ENCODE measurements around the gene PRPF8.
"Not testable (repeated sequence)": the region's sequence is repeated elsewhere in the genome, so short reads cannot be mapped to it uniquely, and the experiment has no call there.

The PRPF8 gene

DNA sequence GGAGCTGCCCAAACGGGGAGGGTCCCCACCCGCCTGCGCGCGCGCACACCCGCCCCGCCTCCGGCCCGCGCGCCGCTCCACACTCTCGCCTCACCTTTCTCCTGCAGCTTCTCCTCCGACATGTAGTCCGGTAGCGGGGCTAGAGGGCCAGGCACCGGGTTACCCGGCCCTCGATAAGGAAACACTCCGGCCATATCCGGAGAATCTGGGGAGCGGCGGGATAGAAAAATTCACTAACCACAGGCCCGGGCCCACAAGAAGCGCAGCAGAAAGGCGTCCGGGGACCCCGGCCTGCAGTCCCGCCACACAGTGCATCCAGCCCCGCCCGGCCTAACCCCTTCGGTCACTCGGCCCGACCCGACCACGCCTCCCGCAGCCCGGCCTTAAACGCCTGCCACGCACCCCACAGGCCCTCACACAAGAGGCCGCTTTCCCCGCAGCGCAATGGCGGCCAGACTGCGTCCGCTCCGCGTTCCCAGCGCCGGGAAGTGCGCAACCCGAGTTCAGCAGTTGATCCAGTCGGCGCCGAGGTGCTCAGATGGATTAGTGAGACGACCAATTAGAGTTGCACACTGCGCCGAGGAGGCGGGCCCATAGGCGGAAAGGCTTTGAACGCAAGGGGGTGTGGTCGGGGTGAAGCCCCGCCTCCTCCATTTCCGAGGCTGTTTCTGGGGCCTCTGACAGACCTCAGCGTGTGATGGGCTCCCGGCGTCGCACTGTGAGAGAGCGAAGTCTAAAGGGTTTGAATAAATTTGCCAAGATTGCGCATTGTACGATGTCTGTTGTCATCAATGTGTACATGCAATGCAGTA, at the start of gene PRPF8:
Gene PRPF8, minus strand, starts transcription at position 490 of the 812 bp plus-strand sequence. Its CDS starts 296 bp downstream, at position 194.
- DNase-seq = peak; percentile 100

DNA sequence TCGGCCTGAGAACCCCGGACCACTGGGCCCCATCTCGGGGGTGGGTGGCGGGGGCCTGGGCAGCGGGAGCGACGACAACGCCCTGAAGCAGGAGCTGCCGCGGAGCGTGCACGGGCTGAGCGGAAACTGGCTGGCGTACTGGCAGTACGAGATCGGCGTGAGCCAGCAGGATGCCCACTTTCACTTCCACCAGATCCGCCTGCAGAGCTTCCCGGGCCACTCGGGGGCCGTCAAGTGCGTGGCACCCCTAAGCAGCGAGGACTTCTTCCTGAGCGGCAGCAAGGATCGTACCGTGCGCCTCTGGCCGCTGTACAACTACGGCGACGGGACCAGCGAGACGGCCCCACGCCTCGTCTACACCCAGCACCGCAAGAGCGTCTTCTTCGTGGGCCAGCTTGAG, 49.1 kb upstream of the PRPF8 start:
- DNase-seq = no peak

DNA sequence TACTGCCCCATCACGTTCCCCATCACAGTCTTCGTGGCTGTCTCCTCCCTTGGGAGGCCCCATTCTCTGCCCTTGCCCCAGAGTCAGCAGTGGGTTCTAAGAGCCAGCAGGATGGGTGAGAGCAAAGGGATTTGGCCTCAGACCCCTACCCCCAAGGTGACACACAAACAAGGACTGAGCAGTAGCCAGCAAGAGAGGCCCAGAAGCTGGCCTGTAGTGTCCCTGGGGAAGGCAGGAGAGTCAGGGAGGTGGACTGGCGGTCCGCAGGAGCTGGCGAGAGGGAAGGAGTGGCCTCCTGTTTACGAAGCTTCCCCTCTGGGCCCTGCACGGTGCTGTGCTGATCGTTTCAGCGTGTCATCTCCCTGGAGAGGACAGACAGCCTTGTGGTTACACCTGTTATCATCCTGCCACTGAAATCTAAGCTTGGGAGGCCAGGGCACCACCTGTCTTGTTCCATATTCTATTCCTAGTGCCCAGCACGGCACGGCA, 48.2 kb upstream of the PRPF8 start:
- no peak for DNase-seq

DNA sequence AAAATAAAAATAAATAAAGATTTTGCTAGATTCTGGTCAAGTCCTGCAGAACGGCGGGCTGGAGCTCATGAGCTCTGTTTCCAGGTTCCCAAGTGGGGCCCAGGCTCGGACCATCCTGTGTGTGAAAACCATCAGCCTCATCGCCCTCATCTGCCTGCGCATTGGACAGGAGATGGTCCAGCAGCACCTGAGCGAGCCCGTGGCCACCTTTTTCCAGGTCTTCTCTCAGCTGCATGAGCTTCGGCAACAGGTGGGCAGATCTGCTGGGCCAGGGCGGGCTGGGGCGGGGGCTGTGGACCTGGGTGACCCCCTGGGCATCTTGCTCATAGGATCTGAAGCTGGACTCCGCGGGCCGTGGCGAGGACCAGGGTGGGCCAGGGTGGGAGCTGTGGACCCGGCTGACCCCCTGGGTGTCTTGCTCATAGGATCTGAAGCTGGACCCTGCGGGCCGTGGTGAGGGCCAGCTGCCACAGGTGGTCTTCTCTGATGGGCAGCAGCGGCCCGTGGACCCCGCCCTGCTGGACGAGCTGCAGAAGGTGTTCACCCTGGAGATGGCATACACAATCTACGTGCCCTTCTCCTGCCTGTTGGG, 47.7 kb upstream of the PRPF8 start:
- no peak for DNase-seq

DNA sequence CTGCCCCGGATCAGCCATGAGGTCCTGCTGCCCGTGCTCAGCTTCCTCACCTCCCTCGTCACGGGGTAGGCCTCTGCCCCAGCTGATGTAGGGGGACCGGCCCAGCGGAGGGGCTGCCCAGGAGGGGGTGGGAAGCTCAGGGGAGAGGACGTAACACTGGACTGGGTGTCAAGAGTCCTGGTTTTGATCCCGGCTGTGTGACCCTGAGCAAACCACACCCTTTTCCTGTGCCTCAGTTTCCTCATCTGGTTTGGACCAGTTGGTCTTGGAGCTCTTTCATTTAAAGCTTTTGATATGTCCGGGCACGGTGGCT, 46.5 kb upstream of the PRPF8 start:
- no peak for DNase-seq

DNA sequence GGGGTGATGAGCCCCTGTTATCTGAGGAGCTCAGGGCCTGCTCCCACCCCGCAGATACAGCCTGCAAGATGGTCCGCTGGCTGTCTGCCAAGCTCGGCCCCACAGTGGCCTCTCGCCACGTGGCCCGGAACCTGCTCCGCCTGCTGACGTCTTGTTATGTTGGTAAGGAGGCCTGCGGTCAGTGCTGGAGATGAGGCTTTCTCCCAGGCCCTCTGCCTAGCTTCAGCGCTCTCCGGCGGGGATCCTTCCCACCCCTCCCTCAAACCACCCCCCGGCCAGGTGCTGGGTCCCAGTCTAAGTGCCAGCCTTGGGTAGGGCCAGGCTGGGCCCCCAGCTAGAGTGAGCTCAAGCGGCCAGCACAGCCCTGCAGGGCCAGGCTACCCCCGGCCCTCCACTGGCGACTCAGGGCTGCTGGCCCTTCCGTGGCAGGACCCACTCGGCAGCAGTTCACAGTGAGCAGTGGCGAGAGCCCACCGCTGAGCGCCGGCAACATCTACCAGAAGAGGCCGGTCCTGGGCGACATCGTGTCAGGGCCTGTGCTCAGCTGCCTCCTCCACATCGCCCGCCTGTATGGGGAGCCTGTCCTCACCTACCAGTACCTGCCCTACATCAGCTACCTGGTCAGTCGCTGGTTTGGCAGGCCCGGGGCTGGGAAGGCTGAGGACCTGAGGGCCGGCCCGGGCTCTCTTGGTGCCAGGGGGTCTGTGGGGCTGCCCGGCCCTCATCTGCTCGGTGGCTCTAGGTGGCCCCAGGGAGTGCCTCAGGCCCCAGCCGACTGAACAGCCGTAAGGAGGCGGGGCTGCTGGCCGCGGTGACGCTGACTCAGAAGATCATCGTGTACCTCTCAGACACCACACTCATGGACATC, 45.9 kb upstream of the PRPF8 start:
- no peak for DNase-seq

DNA sequence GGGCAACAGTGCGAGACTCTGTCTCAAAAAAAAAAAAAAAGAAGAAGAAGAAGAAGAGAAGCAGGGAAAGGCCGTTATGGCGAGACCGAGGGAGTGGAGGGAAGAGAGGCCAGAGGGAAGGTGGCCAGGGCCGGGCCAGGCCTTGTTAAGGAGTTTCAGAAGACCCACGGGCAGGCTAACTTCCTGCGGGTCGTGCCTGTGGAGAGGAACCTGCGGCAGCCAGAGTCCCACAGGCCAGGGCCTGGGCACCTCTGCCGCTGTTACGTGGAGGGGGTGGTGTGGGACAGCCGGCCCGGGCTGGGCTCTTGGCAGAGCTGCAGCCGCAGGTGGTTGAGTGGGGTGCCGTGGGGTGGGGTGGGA, 45.3 kb upstream of the PRPF8 start:
- DNase-seq = no peak

- no peak for DNase-seq
These were observed 43.4 kb upstream of the PRPF8 start for GRCh38 chr17:1727876-1728630.

DNA sequence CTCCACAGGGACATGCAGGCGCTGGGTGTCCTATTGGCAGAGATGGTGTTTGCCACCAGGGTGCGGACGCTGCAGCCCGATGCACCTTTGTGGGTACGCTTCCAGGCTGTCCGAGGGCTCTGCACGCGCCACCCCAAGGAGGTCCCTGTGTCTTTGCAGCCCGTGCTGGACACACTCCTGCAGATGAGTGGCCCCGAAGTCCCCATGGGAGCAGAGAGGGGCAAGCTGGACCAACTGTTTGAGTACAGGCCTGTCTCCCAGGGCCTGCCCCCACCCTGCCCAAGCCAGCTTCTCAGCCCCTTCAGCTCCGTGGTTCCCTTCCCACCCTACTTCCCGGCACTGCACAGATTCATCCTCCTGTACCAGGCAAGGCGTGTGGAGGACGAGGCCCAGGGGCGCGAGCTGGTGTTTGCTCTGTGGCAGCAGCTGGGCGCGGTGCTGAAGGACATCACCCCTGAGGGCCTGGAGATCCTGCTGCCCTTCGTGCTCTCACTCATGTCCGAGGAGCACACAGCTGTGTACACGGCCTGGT, 42.7 kb upstream of the PRPF8 start:
- no peak for DNase-seq

- no peak for DNase-seq
These were observed 42.1 kb upstream of the PRPF8 start for GRCh38 chr17:1726626-1727257.

DNA sequence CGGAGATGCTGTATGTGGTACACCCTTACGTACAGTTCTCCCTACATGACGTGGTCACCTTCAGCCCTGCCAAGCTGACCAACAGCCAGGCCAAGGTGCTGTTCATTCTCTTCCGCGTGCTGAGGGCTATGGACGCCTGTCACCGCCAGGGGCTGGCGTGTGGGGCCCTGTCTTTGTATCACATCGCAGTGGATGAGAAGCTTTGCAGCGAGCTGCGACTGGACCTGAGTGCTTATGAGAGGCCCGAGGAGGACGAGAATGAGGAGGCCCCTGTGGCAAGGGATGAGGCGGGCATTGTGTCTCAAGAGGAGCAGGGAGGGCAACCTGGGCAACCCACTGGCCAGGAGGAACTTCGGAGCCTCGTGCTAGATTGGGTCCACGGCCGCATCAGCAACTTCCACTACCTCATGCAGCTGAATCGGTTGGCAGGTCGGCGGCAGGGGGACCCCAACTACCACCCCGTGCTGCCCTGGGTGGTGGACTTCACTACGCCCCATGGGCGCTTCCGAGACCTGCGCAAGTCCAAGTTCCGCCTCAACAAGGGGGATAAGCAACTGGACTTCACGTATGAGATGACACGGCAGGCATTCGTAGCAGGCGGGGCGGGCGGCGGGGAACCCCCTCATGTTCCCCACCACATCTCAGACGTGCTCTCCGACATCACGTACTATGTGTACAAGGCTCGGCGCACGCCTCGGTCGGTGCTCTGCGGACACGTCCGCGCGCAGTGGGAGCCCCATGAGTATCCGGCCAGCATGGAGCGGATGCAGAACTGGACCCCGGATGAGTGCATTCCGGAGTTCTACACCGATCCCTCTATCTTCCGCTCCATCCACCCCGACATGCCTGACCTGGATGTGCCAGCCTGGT, 41.2 kb upstream of the PRPF8 start:
- no peak for DNase-seq

- DNase-seq = no peak
These were observed 40.4 kb upstream of the PRPF8 start for GRCh38 chr17:1724869-1725641.

GRCh38 chr17:1724351-1724868, 39.7 kb upstream of the PRPF8 start, which contains the start of gene WDR81:
WDR81 (plus strand) TSS chr17:1724704; CDS start chr17:1724960, 256 bp downstream.
- peak; percentile 90 for DNase-seq

- DNase-seq = not testable (repeated sequence)
These were observed 37.4 kb upstream of the PRPF8 start for GRCh38 chr17:1722022-1722421.

- peak; percentile 77 for DNase-seq
These were observed 36.3 kb upstream of the PRPF8 start for GRCh38 chr17:1720856-1721386.

DNA sequence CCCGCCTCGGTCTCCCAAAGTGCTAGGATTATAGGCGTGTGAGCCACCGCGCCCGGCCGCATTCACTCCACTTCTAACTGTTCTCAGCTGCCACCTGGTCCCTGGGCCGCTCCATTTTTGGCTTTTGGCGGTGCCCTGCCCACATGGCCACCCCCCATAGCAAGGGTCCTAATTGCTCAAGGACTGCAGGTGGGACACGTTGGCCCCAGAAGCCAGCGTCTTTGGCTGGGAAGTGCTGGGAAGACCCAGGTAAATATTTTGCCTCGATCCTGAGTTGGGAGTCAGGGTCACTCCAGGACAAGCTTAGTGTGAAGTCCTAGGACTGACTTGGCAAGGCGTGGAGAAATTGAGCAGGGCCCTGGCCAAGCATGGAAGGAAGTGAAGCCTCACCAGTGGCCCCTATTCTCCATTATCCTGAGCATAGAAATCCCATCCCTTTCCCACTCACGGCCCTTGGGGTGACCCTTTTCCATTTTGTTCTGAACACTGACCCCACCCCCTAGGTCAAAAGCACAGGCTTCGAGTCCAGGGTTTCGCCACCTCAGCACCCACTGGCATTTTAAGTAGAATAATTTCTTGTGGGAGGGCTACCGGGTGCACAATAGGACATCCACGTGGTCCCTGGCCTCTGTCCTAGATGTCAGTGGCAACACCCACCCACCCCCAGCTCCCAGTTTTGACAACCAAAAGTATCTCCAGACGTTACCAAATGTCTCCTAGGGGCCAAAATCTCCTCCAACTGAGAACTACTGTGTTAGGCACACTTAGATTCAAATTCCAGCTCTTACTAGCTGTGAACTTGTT, 33.9 kb upstream of the PRPF8 start:
- DNase-seq = no peak

DNA sequence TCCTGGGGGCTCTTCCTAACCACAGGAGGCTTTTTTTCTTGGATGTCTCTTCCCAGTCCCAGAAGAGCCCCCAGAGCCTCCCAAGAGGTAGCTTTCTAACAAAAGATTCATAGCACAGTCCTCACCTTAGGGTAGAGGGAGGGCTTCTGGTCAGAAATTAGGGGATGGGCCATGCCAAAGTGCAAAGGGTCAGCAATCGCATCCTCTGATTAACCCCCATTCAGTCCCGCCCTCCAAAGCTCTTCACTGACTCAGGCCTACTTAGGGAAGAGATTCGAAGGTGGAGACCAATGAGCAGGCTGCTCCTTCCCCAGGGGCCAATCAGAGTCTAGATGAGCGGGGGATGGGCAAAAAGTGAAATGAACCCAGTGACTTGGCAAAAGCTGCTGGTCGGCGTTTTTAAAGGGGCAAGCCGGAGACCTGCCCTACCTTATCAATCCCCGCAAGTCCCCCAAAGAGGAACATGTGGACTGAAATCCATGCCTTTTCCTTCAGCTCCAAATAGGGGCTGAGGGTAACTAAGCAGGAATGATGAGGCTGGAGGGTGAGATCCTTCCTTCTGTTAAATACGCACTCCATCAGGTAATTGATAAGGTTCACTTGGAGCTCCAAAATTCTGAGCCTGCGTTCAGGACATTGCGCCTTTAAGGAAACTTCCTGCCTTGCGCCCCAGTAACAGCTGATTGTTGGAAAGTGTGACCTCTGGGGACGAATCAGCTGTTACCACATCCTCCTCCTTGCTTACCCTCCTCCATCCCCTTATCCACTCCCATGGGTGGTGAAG, 32.4 kb upstream of the PRPF8 start:
- peak; percentile 97 for DNase-seq
